Tibial nerve (tissue), 3 donors: ENCODE results near the gene PLXNB1.

ENCODE experiments used
- CTCF ChIP-seq, 5 experiments: fragments of 200-600 bp in 3 of 5; fragments of 450-650 bp in 2 of 5; sonication (generic) in 3 of 5; IDR thresholded peaks; one replicate each; pipeline ENCODE4 v1.5.1; 2016 to 2019; ENCODE audit warnings: antibody characterized with exemption in 5 of 5, mild to moderate bottlenecking in 3 of 5, moderate library complexity in 2 of 5
- POLR2A ChIP-seq, 2 donors: fragments of 450-650 bp; IDR thresholded peaks; one replicate each; pipeline ENCODE4 v1.6.1; 2017; ENCODE audit warnings: antibody characterized with exemption in 2 of 2, mild to moderate bottlenecking in 2 of 2, moderate library complexity in 2 of 2

- TF ChIP-seq CTCF (IDR thresholded peaks at IDR 0.05), result no peak
- no peak for TF ChIP-seq POLR2A (IDR thresholded peaks at IDR 0.05)
These were observed 7.6 kb downstream of the PLXNB1 start for GRCh38 chr3:48422272-48422671.
